ENCODE data around the gene UBE3B.
"Not testable (repeated sequence)": the region's sequence is repeated elsewhere in the genome, so short reads cannot be mapped to it uniquely, and the experiment has no call there.

The UBE3B gene

GRCh38 chr12:109473006-109473405 lies 4.4 kb upstream of the UBE3B start:
- DNase-seq = no peak

- DNase-seq = not testable (repeated sequence)
Measured at GRCh38 chr12:109473526-109474270, 3.7 kb upstream of the UBE3B start.

- no peak for DNase-seq
Measured at GRCh38 chr12:109475121-109475520, 2.3 kb upstream of the UBE3B start.

GRCh38 chr12:109475993-109476806 lies 1.2 kb upstream of the UBE3B start:
- DNase-seq = no peak

- no peak for DNase-seq
Measured at GRCh38 chr12:109476807-109477184, 638 bp upstream of the UBE3B start.

GRCh38 chr12:109477963-109478315 lies 505 bp downstream of the UBE3B start:
- DNase-seq = no peak

GRCh38 chr12:109479761-109480160 lies 2.3 kb downstream of the UBE3B start:
- DNase-seq = no peak

- no peak for DNase-seq
Measured at GRCh38 chr12:109480356-109480755, 2.9 kb downstream of the UBE3B start.

- DNase-seq = no peak
Measured at GRCh38 chr12:109481863-109482262, 4.4 kb downstream of the UBE3B start.

- DNase-seq = no peak
Measured at GRCh38 chr12:109482491-109482890, 5.1 kb downstream of the UBE3B start.

- no peak for DNase-seq
Measured at GRCh38 chr12:109482894-109483293, 5.5 kb downstream of the UBE3B start.

- no peak for DNase-seq
Measured at GRCh38 chr12:109483346-109483745, 5.9 kb downstream of the UBE3B start.

- no peak for DNase-seq
Measured at GRCh38 chr12:109485201-109485600, 7.8 kb downstream of the UBE3B start.

- no peak for DNase-seq
Measured at GRCh38 chr12:109487181-109488050, 10.0 kb downstream of the UBE3B start.

GRCh38 chr12:109488051-109488665 lies 10.7 kb downstream of the UBE3B start:
- no peak for DNase-seq

- DNase-seq = no peak
Measured at GRCh38 chr12:109489016-109489954, 11.9 kb downstream of the UBE3B start.

GRCh38 chr12:109489955-109490565 lies 12.6 kb downstream of the UBE3B start:
- no peak for DNase-seq

GRCh38 chr12:109491671-109492070 lies 14.2 kb downstream of the UBE3B start:
- DNase-seq = no peak

- DNase-seq = no peak
Measured at GRCh38 chr12:109492371-109492770, 14.9 kb downstream of the UBE3B start.

GRCh38 chr12:109493090-109493489 lies 15.7 kb downstream of the UBE3B start:
- no peak for DNase-seq

Measured in hypothalamus (tissue), 51 donors.